OCI-LY1 (cell line): ENCODE results near the gene SNED1.

Experiments
- H2AFZ ChIP-seq: fragments of 200-600 bp; sonication (generic), shearing (Covaris generic); 2 replicates; pipeline ENCODE4 v1.6.0; 2014; ENCODE audit warnings: antibody characterized with exemption, mild to moderate bottlenecking, low read length
- H3F3A ChIP-seq: fragments of 200-600 bp; sonication (generic), shearing (Covaris generic); 2 replicates; pipeline ENCODE4 v1.6.0; 2014; ENCODE audit warnings: mild to moderate bottlenecking, antibody characterized with exemption, low read length, moderate library complexity; ENCODE audit not compliant: insufficient read depth
- H3K27ac ChIP-seq: fragments of 200-600 bp; sonication (generic); 2 replicates; pipeline ENCODE4 v1.5.1; 2014; ENCODE audit warnings: low read length, mixed run types, mild to moderate bottlenecking, low read depth; ENCODE audit not compliant: poor library complexity, severe bottlenecking
- H3K27me3 ChIP-seq: fragments of 200-600 bp; sonication (generic); 2 replicates; pipeline ENCODE4 v1.6.0; 2014; ENCODE audit warnings: antibody characterized with exemption, mild to moderate bottlenecking, low read length, moderate library complexity; ENCODE audit not compliant: insufficient read depth
- H3K36me3 ChIP-seq: fragments of 200-600 bp; sonication (generic); 2 replicates; pipeline ENCODE4 v1.6.1; 2014; ENCODE audit warnings: mild to moderate bottlenecking, antibody characterized with exemption, low read length, moderate library complexity, mixed read lengths; ENCODE audit not compliant: insufficient read depth
- H3K4me1 ChIP-seq: fragments of 200-600 bp; sonication (generic); 2 replicates; pipeline ENCODE4 v1.5.1; 2014; ENCODE audit warnings: mild to moderate bottlenecking, low read length, moderate library complexity; ENCODE audit not compliant: insufficient read depth, severe bottlenecking
- H3K4me2 ChIP-seq: fragments of 200-600 bp; sonication (generic), shearing (Covaris generic); 2 replicates; pipeline ENCODE4 v1.6.1; 2014; ENCODE audit warnings: low read length
- H3K4me3 ChIP-seq: fragments of 200-600 bp; sonication (generic); 2 replicates; pipeline ENCODE4 v1.5.1; 2014; ENCODE audit warnings: low read length, low read depth, mild to moderate bottlenecking, mixed read lengths; ENCODE audit not compliant: poor library complexity, severe bottlenecking
- H3K79me2 ChIP-seq: fragments of 200-600 bp; shearing (Covaris generic); 2 replicates; pipeline ENCODE4 v1.6.1; 2016; ENCODE audit warnings: mixed run types, low read length, mixed read lengths; ENCODE audit not compliant: insufficient read depth
- H3K9ac ChIP-seq: fragments of 200-600 bp; sonication (generic), shearing (Covaris generic); 2 replicates; pipeline ENCODE4 v1.6.1; 2014; ENCODE audit warnings: mild to moderate bottlenecking, low read length, mixed read lengths
- H3K9me2 ChIP-seq: fragments of 200-600 bp; sonication (generic), shearing (Covaris generic); 2 replicates; pipeline ENCODE4 v1.6.1; 2014; ENCODE audit warnings: low read depth, mild to moderate bottlenecking, low read length, mixed read lengths
- H3K9me3 ChIP-seq: fragments of 200-600 bp; shearing (Covaris generic); 2 replicates; pipeline ENCODE4 v1.6.1; 2014; ENCODE audit warnings: low read length, mixed read lengths
- H4K20me1 ChIP-seq: fragments of 200-600 bp; sonication (generic), shearing (Covaris generic); 2 replicates; pipeline ENCODE4 v1.6.0; 2016; ENCODE audit warnings: mild to moderate bottlenecking, low read length; ENCODE audit not compliant: insufficient read depth
- EZH2 ChIP-seq: fragments of 200-600 bp; sonication (generic), shearing (Covaris generic); IDR thresholded peaks from 2 replicates; pipeline ENCODE4 v1.8.0; 2017; ENCODE audit warnings: borderline replicate concordance, mixed run types, mild to moderate bottlenecking, antibody characterized with exemption, low read length, moderate library complexity, mixed read lengths
- TF ChIP-seq, protein P1 (sequence below): fragments of 200-600 bp; sonication (generic), shearing (Covaris generic); IDR thresholded peaks from 2 replicates; pipeline ENCODE4 v1.5.1; 2017; ENCODE audit warnings: mild to moderate bottlenecking, antibody characterized with exemption, low read length, moderate library complexity, mixed read lengths

SNED1 gene

GRCh38 chr2:240990726-240991377 is 7.6 kb upstream of the SNED1 start:
- Histone ChIP-seq H3K9me2 (no peaks in the 10 kb centered on the region), H3K4me3 (no peak overlapping the region), H3K4me1 (peaks cover 5% of the 10 kb centered on the region), H4K20me1 (no peaks in the 10 kb centered on the region), H3K27ac (no peak overlapping the region), H3K9ac (no peak overlapping the region), H3K9me3 (no peaks in the 10 kb centered on the region), H3K36me3 (no peaks in the 10 kb centered on the region), H3F3A (no peaks in the 10 kb centered on the region), H3K79me2 (no peaks in the 10 kb centered on the region), H3K4me2 (no peak overlapping the region), H2AFZ (no peak overlapping the region), H3K27me3 (peaks cover 5% of the 10 kb centered on the region; the same call in 1 of the 2 replicates)
- TF ChIP-seq, protein P1, sequence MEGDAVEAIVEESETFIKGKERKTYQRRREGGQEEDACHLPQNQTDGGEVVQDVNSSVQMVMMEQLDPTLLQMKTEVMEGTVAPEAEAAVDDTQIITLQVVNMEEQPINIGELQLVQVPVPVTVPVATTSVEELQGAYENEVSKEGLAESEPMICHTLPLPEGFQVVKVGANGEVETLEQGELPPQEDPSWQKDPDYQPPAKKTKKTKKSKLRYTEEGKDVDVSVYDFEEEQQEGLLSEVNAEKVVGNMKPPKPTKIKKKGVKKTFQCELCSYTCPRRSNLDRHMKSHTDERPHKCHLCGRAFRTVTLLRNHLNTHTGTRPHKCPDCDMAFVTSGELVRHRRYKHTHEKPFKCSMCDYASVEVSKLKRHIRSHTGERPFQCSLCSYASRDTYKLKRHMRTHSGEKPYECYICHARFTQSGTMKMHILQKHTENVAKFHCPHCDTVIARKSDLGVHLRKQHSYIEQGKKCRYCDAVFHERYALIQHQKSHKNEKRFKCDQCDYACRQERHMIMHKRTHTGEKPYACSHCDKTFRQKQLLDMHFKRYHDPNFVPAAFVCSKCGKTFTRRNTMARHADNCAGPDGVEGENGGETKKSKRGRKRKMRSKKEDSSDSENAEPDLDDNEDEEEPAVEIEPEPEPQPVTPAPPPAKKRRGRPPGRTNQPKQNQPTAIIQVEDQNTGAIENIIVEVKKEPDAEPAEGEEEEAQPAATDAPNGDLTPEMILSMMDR: no peak
- TF ChIP-seq EZH2: no peak

DNA sequence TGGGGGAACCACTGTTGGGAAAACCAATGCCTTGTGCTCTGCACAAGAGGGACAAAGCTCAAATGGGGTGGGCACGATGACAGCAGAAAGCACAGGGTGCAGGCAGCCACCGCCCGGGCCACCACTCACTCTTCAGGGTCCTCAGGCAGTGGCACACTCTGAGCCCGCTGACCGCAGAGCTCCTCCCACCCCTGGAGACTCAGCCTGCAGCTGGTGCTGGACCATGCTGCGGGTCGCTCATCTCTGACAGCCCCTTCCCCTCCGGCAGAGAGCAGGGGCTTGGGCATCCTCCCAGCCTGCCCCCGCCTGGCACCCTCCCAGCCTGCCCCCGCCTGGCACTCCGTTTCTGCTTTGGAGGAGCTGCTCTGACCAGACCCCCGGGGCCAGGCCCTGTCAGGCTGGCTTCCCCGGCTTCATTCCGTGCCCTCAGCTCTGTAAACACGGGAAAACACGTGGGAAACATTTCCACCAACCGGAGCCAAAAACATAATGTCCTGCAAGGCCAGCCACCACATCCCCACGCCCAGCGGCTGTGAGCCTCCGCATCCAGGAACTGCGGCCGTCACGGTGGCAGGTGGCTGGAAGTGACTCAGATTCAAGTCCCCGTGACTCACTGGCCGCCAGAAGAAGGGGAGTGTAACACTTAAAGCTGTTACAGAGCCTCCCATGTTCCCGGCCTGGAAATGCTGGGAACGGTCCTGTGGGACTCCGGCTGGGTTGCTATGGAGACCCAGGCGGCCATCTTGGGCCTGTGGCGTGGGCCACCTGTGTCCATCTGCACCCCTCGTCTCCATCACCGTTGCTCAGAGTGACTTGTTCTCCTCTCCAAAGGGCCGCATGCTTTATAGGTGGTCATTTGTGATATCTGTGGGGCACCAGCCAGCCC is 6.8 kb upstream of the SNED1 start:
- H3K9ac ChIP-seq: no peak overlapping the region
- no peaks in the 10 kb centered on the region for H3K36me3 ChIP-seq
- no peaks in the 10 kb centered on the region for H3K79me2 ChIP-seq
- peaks cover 5% of the 10 kb centered on the region for H3K4me1 ChIP-seq
- no peak for TF ChIP-seq EZH2
- TF ChIP-seq, protein P1: no peak
- no peak overlapping the region for H3K4me3 ChIP-seq
- H4K20me1 ChIP-seq: no peaks in the 10 kb centered on the region
- H3K4me2 ChIP-seq: no peak overlapping the region
- H2AFZ ChIP-seq: no peak overlapping the region
- no peaks in the 10 kb centered on the region for H3K9me3 ChIP-seq
- no peaks in the 10 kb centered on the region for H3K9me2 ChIP-seq
- no peak overlapping the region for H3K27ac ChIP-seq
- H3F3A ChIP-seq: no peaks in the 10 kb centered on the region
- peaks cover 5% of the 10 kb centered on the region; the same call in 1 of the 2 replicates for H3K27me3 ChIP-seq

- Histone ChIP-seq H3K9me2 (no peaks in the 10 kb centered on the region), H3K4me2 (no peak overlapping the region), H2AFZ (no peak overlapping the region), H3K4me3 (no peak overlapping the region), H3K27ac (no peak overlapping the region), H3K4me1 (peaks cover 3% of the 10 kb centered on the region), H3K79me2 (no peaks in the 10 kb centered on the region), H3K36me3 (no peaks in the 10 kb centered on the region), H3K9ac (no peak overlapping the region), H4K20me1 (no peaks in the 10 kb centered on the region), H3F3A (no peaks in the 10 kb centered on the region), H3K27me3 (peaks cover 5% of the 10 kb centered on the region; the same call in 1 of the 2 replicates), H3K9me3 (no peaks in the 10 kb centered on the region)
- no peak for TF ChIP-seq EZH2
- TF ChIP-seq, protein P1: no peak
Observed at GRCh38 chr2:240992572-240993291, 5.7 kb upstream of the SNED1 start.
